ENCODE measurements around the gene DOCK10. TPM values are rescaled to one million over a fixed set of nuclear protein-coding genes. Genes with fewer than 3 reads are reported as not detected.
"Not testable (repeated sequence)": the region's sequence is repeated elsewhere in the genome, so short reads cannot be mapped to it uniquely, and the experiment has no call there.

The DOCK10 gene
- total RNA-seq, 1 donor from 2014 or later = 16.0 TPM

DNA sequence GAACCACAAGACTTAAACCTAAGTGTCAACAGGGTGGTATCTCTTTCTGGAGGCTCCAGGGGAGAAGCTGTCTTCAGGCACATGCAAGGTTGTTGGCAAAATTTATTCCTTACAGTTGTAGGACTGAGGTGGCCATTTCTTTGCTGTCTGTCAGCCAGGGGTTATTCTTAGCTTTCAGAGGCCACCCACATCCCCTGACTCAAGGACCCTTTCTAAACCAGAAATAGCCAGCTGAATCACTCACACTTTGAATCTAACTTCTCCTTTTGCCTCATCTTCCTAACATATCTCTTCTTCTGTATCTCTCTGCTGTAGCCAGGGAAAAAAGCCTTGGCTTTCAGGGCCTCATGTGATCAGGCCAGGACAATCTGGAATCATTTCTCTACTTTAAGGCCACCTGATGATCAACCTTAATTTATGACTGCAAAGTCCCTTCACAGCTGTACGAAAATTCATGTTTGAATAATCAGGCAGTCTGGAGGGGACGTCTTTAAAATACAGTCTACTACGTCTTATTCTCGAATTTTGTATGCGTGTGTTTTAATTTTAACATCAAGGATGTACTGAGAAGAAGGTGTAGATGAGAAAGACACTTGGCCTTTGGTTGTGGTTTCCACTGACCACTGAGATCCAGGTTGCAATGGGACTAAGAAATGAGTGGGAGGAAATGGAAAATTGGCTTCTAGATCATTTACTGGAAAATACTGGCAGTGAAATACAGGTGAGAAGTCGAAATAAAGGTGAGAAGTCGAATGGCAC is 90.4 kb downstream of the DOCK10 start:
- DNase-seq (ENCODE audit: low spot score) = no peak

DNA sequence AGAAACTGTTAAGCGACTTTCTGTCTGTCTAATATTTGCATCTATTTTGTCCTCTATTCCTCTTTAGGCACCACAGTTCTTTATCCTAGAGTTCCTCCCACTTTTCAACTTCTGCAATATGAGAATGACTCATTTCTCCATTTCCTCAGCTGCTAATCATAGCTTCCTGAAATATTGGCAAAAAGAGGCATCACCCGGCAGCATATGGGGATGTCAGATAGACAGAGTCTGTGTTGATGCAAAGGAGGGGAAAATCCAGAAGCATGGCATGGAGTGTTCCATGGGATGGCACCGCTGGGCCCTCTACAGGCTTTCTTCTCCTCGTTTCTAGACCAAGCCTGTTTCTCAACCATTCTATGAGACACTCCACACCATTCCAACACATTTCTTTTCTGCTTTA is 93.4 kb downstream of the DOCK10 start:
- DNase-seq (ENCODE audit: low spot score) = no peak

DNA sequence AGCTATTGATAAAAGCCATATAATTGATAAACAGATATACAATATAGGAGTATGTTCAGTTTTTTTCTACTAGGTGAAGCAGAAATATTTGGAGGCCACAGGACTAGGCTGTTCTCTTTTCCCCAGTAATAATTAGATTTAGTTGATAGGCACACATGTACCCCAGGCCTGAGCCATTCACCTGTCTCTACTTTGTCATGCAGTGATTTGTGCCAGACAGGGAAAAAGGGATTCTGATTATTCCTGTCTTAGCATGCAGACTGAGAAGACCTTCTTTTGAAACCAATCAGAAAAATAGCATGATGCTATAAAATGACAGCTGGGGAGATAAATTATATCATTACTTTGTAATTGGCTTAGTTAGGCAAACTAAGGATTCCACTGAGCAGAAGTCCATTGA is 94.3 kb downstream of the DOCK10 start:
- no peak for DNase-seq (ENCODE audit: low spot score)

DNA sequence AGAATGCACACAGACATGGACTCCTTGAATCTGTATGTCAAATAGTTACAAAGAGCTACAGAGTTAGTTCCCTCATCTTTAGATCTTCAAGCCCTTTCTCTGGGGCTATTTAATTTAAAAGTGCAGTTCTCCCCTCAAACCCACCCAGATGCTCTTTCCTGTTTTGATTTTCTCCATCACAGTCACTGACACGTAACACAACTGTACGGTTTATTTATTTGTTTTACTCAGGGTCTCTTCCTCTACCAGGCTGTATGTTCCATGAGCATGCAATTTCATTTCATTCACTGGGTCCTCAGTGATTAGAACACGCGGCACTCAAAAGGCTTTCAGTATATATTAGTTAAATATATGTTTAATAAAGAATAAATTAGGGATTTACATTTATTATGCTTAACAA is 94.7 kb downstream of the DOCK10 start:
- DNase-seq (ENCODE audit: low spot score) = no peak

DNA sequence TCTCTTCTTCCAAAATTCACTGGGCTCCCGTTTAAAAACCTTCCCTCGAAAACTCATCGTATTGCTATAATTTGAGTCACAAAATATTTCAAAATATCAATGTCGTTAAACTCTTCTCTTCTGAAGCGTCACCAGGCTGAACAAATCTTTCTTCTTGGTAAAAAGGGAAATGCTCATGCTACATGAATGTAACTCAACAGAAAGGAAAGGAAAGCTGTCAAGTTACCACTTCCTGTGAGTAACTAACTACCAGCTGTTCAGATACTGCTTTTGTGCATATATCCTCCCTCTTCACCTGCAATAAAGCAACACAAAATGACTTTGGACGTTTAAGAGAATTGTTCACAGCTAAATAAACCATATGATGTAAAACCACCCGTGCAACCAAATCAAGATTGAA is 95.4 kb downstream of the DOCK10 start:
- no peak for DNase-seq (ENCODE audit: low spot score)

DNA sequence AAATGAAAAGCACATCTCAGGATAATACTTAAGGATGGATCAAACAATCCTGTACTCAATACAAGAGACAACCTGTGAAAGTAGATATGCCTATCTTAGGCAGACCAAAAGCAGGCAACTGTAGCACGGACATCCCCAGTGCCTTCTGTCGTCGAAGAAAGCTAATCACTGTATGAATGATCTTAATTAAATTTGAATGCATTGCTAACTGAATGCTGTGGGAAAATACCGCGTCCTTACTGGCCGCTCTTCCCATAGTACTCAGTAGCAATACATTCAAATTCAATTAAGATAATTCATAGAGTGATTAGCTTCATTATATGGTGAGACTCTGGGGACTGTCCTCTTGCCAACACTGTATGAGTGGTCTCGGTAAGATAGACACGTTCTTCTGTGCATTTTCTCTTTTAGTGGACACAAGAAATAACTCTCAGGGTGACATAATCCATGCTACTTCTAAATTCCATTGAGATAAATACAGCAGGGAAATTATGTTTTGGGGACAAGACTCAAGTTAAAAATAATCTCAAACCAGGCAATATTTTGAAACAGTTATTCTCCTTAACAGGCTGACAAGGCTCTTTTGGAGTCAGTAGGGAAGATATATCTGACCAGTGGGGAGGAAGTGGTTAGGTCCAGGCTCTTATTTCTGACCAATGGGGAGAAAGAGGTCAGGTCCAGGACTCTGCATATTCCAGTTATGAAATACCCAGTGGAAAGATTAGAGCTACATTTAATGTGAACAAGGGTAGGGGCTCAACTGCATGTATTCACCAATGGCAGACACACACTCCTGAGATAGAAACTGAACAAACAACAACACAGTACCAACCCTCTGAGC is 97.3 kb downstream of the DOCK10 start:
- DNase-seq (ENCODE audit: low spot score) = no peak

DNA sequence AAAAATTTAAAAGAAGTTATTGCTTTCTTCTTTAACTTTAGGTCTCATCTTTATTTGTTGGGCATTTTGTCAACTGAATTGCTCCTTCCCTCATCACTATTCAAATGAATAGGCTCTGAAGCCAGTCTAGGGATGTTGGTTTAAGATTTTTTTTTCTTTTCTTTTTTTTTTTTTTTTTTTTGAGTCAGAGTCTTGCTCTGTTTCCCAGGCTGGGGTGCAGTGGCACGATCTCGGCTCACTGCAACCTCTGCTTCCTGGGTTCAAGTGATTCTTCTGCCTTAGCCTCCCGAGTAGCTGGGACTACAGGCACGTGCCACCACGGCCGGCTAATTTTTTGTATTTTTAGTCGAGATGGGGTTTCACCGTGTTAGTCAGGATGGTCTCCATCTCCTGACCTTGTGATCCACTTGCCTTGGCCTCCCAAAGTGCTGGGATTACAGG is 98.6 kb downstream of the DOCK10 start:
- not testable (repeated sequence) for DNase-seq (ENCODE audit: low spot score)

DNA sequence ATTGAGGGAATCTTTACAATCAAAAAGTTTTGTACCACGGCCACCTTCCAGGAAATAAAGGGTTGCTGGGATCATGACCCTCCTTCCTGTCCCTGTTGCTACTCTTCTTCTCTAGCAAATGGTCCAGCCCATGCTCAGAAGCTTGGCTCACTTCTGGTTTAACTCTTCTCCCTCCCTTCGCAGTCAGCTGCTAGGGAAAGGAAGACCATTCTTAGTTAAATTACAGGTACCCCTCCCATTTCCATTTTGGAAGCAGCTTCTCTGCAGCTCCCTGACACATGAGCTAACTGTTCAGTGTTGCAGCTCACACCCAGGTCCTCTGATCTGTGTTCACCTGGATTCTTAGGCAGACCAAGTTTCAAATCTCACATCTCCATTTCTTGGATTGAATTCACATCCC is 100.3 kb downstream of the DOCK10 start:
- no peak for DNase-seq (ENCODE audit: low spot score)

DNA sequence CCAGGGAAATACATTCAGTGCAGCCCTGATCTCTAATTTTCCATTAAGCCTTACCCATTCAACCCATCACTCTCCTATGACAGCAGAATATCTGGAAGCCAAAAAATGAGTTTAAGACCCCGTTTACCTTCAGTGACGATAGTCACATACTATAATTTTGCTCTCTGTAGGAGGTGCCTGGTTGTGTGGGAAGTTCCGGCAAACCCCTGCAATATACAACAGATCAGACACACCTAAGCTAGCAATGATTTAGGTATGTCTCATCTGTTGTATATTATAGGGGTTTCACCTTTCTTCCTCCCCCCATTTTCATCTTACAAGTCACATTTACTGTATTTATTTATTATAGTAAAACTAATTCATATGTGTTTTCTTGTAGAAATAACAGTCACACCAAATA is 101.7 kb downstream of the DOCK10 start:
- DNase-seq (ENCODE audit: low spot score) = no peak

DNA sequence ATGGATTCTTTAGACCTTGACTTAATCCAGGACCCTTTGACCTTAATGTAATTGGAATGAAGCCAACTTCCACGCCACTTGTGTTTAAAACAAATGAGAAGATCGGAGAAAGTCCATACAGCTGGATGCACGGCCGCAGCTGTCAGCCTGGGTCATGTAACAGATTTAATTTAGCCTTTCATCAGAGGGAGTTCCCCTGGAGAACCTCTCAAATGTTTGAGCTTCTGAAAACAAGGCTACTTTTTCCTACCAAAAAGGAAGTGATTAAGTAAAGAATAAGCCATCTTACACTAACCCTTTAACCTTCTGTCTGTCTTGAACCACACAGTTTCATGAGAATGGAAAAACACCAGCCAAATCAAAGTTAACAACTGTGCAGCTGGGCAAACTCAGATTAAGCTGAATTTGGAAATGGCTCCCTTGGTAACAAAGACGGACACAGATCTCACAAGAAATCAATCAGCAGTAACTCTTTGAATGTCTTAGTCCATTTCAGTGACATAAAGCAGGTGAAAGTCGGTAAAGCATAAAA is 103.6 kb downstream of the DOCK10 start:
- DNase-seq (ENCODE audit: low spot score) = no peak

DNA sequence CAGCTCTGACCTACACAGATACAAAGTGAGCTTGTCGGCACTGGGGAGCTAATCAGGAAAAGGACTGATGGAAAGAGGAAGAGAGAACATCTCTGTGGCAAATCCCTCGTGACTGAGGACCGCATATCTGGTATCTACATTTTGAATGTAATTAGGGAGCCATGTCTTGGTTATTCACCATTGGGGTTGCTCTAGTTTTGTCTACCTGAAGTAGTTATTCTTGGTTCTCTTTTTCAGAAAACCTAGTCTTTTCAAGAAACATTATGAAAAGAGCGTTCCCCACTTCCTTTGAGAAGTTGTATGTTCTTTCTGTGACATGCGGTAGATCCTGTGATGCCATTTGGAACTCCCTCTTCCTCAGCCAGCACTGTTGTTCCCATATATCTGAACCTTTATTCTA is 104.4 kb downstream of the DOCK10 start:
- DNase-seq (ENCODE audit: low spot score) = no peak

DNA sequence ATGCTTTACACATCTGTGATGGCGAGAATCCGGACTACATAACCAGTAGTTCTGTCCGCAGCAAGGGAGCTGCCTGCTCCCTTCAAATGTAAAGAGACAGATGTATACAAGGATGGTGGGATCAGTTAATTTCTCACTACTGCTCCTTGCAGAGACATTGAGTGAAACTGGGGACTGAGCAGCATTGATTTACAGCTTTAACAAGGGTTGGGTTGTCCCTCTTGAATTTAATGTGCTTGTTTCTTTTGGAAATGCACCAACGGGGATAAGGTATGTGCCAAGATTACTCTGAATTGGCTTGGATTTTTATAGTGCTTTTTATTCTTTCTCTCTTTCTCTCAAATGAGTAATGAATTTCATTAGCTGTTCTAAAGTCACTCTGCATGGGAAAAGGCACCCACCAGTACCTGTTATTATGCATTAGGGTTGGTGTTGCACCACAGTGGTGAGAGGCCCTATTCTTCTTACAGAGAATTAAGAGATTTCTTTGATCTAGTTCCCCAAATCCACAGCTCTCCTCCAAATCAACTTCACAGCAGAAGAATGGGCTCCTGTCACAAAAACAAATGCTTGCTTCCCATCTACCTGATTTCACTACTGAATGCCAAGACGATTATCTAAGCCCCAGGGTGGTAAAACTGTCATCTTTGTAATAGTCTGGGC is 107.6 kb downstream of the DOCK10 start:
- DNase-seq (ENCODE audit: low spot score) = no peak

DNA sequence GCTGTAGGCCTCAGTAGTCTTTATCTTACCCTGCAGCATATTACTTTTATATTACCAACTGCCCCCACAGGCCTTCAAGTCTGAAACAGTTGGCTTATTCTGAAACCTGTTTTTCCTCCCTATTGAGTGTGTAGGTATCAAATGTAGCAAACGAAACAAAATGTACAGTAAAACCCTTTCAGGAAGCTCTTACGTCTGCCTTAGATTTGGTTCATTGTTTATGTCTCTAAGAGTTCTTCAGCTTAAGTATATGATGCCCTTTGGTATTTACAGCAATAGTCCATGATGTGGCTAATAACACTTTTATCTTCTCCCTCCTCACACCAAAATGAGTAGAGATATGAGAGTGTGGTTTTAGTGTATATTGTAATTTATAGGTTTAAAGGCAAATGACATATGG is 108.8 kb downstream of the DOCK10 start:
- no peak for DNase-seq (ENCODE audit: low spot score)

DNA sequence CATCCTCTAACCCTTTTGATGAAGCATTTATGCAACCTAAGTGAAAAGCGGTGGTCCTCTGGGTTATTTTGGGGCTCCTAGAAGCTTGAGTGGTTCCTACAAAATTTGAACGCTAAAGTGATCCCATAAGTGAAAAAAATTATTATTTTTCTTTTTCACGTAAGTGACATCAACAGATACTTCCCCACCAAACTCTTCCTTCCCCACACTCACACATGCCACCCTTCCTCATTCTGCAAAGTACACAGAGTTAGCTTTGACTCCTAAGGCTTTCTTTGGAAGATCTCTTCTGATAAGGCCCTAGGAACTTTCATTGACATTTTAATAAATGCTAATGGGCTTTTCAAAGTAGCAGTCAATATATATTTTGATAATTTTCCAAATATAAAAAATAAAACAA is 109.7 kb downstream of the DOCK10 start:
- DNase-seq (ENCODE audit: low spot score) = no peak

DNA sequence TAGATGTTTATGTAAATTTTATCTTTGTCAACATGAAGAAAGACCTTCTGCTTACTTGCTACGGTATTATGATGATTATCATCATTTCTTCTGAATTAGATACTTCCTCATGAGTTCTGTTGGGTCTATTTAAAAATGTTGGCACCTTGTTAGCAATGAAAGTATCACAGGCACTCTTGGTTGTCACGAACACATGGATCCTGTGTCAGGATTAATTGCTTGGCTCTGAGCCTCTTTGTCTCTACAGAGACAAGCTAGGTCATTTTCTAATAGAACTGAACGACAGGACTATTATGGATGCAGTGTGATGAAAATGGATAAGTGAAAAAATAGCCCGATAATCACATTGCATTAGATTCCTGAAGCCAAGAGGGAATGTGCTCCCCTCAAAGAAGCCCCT is 110.3 kb downstream of the DOCK10 start:
- no peak for DNase-seq (ENCODE audit: low spot score)

DNA sequence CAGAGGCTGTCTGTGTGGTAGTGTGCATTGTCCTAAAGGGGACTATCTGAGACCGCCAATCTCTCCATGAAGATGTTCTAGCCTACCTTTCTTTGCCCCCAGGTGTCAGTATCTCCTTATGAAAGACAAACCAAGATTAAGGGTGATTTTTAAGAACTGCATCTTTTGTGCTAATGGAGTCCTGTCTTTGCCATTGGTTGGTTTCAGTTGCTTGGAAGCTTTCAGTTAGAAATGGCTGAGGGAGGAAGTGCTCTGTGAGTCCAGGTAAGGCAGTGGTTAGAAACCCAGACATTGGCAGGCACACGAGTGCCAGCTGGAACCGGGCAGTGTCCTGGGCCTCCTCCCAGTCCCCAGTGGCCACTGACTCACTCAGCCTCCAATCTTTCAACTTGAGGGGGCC is 111.3 kb downstream of the DOCK10 start:
- no peak for DNase-seq (ENCODE audit: low spot score)

DNA sequence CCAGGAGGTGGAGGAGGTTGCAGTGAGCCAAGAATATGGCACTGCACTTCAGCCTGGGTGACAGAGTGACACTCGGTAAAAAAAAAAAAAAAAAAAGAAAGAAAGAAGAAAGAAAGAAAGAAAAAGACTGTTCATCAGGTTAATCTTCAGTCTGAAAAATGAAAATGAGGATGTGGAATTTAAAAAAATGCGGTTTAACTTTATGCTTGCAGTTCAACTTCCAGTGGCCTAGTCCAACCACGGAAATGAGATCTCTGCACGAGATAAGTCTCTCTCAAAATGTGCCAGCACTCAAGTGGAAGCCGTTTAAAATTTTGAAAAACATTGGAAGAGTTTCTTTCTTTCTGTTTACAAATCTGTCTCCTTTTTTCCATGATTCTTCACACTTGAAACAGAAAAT is 112.1 kb downstream of the DOCK10 start:
- no peak for DNase-seq (ENCODE audit: low spot score)

DNA sequence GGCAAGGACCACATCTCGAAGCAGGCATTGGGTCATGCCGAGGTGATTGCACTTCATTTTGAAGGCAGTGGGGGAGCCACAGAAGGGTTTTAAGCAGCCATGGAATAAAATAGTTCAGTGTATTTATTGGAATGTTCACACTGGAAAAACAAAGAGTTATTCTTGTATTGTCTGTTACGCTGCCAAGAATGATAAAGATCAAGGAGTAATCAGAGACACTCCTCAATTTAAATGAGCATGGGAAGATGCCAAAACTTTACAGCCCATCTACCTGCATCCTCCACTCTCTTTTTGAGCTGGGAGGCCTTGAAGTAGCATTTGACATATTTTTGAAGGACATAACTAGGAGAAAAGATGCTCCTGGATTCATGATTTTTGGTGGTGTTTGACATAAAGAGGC is 112.8 kb downstream of the DOCK10 start:
- no peak for DNase-seq (ENCODE audit: low spot score)

DNA sequence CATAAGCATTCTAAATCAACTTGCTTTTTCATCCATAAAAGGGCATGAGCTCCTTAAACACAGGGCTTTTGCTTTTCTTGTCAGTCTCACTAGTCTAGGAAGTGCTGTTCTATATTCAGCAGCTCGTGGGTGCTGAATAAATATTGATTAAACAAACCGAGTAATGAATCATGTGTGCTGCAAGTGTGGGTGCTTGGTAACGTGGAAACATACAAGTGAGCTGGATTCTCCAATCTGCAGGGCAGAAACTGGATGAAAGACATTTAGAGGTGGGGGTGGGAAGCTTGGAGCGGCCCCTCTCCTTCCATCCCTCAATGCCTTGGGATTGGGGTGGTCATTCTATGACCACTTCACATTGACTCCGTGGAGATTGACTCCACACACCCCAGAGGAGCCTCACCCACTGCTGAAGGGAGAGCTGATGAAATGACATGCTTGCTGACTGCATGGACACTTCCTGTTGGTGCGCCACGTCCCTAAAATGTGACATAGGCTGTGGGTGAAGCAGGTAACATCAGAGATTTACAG is 114.6 kb downstream of the DOCK10 start:
- no peak for DNase-seq (ENCODE audit: low spot score)

DNA sequence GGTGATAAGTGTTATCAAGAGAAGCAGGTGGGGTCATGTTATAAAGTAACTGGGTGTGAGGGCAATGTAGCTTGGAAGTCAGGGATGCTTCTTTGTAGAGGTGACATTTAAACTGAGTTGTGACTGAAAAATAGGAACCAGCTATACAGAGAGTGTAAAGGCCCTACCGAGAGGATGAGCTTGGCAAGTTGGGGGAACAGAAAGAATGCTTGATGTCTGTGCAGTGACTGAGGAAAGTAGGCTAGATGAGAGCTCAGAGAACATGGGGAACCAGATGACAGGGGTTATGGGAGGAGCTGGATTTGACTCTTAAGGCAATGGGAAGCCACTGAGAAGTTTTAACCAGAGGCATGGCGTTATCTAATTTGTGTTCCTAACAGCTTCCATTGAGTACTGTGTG is 115.3 kb downstream of the DOCK10 start:
- no peak for DNase-seq (ENCODE audit: low spot score)

DNA sequence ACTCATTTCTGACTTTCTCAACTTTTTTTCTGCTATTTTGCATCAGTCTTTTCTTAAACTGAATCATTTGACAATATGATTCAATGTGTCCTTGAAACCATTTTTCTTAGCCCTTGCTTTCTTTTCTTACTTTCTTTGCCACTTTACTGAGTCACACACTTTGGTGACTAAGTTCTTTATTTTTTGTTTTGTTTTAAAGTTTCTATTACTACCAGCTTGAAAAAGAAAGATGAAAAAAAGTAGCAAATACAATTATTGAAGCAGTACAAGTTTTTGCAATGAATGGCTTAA is 116.5 kb downstream of the DOCK10 start:
- no peak for DNase-seq (ENCODE audit: low spot score)

Measured in mesenteric fat pad (tissue), 1 donor.